ENCODE measurements around the gene REEP3.

DNA sequence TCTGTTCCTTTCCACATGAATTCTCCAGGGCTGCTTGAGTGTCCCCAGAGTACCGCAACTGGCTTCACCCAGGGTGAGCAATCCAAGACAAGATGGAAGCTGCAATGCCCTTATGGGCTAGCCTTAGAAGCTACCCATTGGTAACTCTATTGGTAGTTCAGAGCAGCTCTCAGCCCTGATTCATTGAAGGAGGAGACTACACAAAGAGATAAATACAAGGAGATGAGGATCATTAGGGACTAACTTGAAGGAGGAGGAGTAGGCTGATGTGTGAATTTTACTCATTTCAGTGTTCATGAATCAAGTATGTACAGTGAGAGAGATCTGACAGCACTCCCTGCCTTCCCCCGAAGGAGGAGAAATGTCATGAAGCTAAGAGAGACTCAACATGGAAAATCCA, 124.0 kb downstream of the REEP3 start:
- TF ChIP-seq CREB1 (IDR thresholded peaks at IDR 0.05) (no peak), MAFK (IDR thresholded peaks at IDR 0.05; ENCODE audit: low read depth, low read length) (no peak)

Data from H1 (cell line).